ENCODE data around the gene ZNF214.
"Not testable (repeated sequence)": the region's sequence is repeated elsewhere in the genome, so short reads cannot be mapped to it uniquely, and the experiment has no call there.

ZNF214 gene

DNA sequence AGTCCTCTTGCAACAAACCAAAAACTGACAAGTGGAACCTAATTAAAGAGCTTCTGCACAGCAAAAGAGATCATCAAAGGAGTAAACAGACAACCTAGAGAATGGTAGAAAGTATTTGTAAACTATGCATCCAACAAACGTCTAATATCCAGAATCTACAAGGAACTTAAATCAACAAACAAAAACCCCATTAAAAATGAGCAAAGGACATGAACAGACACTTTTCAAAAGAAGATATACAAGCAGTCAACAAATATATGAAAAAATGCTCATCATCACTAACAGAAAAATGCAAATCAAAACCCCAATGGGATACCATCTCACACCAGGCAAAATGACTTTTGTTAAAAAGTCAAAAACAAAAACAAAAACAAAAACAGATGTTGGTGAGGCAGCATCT is 33.7 kb downstream of the ZNF214 start:
- FAIRE-seq: no peak

GRCh38 chr11:6979365-6979764 is 40.8 kb downstream of the ZNF214 start:
- no peak for FAIRE-seq

DNA sequence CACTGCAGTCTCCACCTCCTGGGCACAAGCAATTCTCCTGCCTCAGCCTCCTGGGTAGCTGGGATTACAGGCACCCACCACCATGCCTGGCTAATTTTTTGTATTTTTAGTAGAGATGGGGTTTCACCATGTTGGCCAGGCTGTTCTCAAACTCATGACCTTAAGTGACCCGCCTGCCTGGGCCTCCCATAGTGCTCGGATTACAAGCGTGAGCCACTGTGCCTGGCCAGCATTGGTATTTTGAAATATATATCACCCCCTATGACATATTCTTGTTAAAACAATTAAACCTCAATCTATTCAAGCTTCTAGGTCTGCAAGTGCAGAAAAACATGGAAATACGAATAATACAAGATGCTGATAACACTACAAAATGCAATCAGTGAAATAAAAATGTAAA is 50.3 kb downstream of the ZNF214 start:
- not testable (repeated sequence) for FAIRE-seq

- no peak for FAIRE-seq
Observed at GRCh38 chr11:6968816-6969215, 51.3 kb downstream of the ZNF214 start.

- FAIRE-seq: no peak
Observed at GRCh38 chr11:6962673-6963072, 57.5 kb downstream of the ZNF214 start.

DNA sequence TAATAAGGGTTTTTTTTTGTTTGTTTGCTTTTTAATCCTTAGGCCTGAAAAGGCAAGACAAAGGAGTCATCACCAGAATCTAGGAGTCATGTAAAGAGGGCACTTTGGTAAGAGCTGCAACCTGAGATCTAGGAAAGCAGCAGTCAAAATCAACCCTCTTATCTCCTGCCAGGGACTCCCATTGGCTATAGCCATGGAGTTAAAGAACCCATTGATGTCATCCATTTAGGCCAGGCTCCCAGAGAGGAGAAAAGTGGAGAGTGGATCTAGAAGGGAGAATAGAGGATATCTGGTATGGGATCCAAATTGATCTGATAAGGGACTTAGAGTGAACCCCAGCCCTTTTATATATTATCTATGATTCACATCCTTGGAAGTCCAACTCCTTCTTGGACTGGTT is 58.0 kb downstream of the ZNF214 start:
- no peak for FAIRE-seq

- FAIRE-seq: not testable (repeated sequence)
Observed at GRCh38 chr11:6954248-6954647, 65.9 kb downstream of the ZNF214 start.
